ENCODE data around the gene MAD2L1. TPM values are rescaled to one million over a fixed set of nuclear protein-coding genes. Genes with fewer than 3 reads are reported as not detected.

MAD2L1 gene
- total and polyA plus RNA-seq, 3 donors from 2014 or later: 6.3 to 24.4 (median 11.1) TPM

GRCh38 chr4:120062663-120063195, 3.9 kb downstream of the MAD2L1 start:
- intact Hi-C loops (cut with DNase I; ENCODE audit: low total_unique reads): no loop called here
- TF ChIP-seq CTCF (IDR thresholded peaks at IDR 0.05) (no peak), POLR2A (IDR thresholded peaks at IDR 0.05) (no peak)
- no peak for DNase-seq
- no peak overlapping the region for H3K27ac ChIP-seq
- H3K27me3 ChIP-seq: no peaks in the 10 kb centered on the region
- H3K36me3 ChIP-seq (ENCODE audit: low read depth, missing control alignments): no peaks in the 10 kb centered on the region
- peaks cover 3% of the 10 kb centered on the region for H3K4me1 ChIP-seq
- H3K9me3 ChIP-seq: no peaks in the 10 kb centered on the region
- H3K4me3 ChIP-seq: no peak overlapping the region
- WGBS, 2 donors: 69 to 79% methylated on average over 5 of the region's 5 CpGs

GRCh38 chr4:120059036-120059435, 7.6 kb downstream of the MAD2L1 start:
- intact Hi-C loops (cut with DNase I; ENCODE audit: low total_unique reads): no loop called here
- 79 to 97% methylated on average over 1 of the region's 1 CpG for WGBS, 2 donors
- Histone ChIP-seq H3K4me3 (no peak overlapping the region), H3K36me3 (ENCODE audit: low read depth, missing control alignments) (no peaks in the 10 kb centered on the region), H3K4me1 (no peaks in the 10 kb centered on the region), H3K27ac (no peak overlapping the region), H3K9me3 (no peaks in the 10 kb centered on the region), H3K27me3 (no peaks in the 10 kb centered on the region)
- no peak for DNase-seq
- TF ChIP-seq CTCF (IDR thresholded peaks at IDR 0.05) (no peak), POLR2A (IDR thresholded peaks at IDR 0.05) (no peak)

- intact Hi-C loops (cut with DNase I; ENCODE audit: low total_unique reads): no loop called here
- H3K27ac ChIP-seq: no peak overlapping the region
- no peaks in the 10 kb centered on the region for H3K9me3 ChIP-seq
- H3K36me3 ChIP-seq (ENCODE audit: low read depth, missing control alignments): no peaks in the 10 kb centered on the region
- H3K4me1 ChIP-seq: no peaks in the 10 kb centered on the region
- H3K27me3 ChIP-seq: no peaks in the 10 kb centered on the region
- DNase-seq: no peak
- no peak overlapping the region for H3K4me3 ChIP-seq
- TF ChIP-seq CTCF (IDR thresholded peaks at IDR 0.05): no peak
- TF ChIP-seq POLR2A (IDR thresholded peaks at IDR 0.05): no peak
Measured at GRCh38 chr4:120057416-120057815, 9.2 kb downstream of the MAD2L1 start.

- no peaks in the 10 kb centered on the region for H3K36me3 ChIP-seq (ENCODE audit: low read depth, missing control alignments)
- intact Hi-C loops (cut with DNase I; ENCODE audit: low total_unique reads): no loop called here
- no peak for DNase-seq
- H3K27me3 ChIP-seq: no peaks in the 10 kb centered on the region
- no peak overlapping the region for H3K4me3 ChIP-seq
- H3K27ac ChIP-seq: no peak overlapping the region
- no peaks in the 10 kb centered on the region for H3K4me1 ChIP-seq
- no peaks in the 10 kb centered on the region for H3K9me3 ChIP-seq
- TF ChIP-seq POLR2A (IDR thresholded peaks at IDR 0.05) (no peak), CTCF (IDR thresholded peaks at IDR 0.05) (no peak)
Measured at GRCh38 chr4:120056246-120056645, 10.4 kb downstream of the MAD2L1 start.

GRCh38 chr4:120055795-120056194, 10.9 kb downstream of the MAD2L1 start:
- TF ChIP-seq POLR2A (IDR thresholded peaks at IDR 0.05) (no peak), CTCF (IDR thresholded peaks at IDR 0.05) (no peak)
- H3K4me1 ChIP-seq: no peaks in the 10 kb centered on the region
- no peaks in the 10 kb centered on the region for H3K27me3 ChIP-seq
- H3K27ac ChIP-seq: no peak overlapping the region
- intact Hi-C loops (cut with DNase I; ENCODE audit: low total_unique reads): no loop called here
- WGBS, 2 donors: 85 to 86% methylated on average over 1 of the region's 1 CpG
- H3K9me3 ChIP-seq: no peaks in the 10 kb centered on the region
- no peak overlapping the region for H3K4me3 ChIP-seq
- DNase-seq: no peak
- H3K36me3 ChIP-seq (ENCODE audit: low read depth, missing control alignments): no peaks in the 10 kb centered on the region

All from testis (tissue), 3 donors.